HEK293T (cell line): ENCODE measurements around the gene MITF.

Source experiments
- FOXA1 ChIP-seq: fragments of 450-650 bp; IDR thresholded peaks from 2 replicates; pipeline ENCODE4 v1.6.1; 2016; ENCODE audit warnings: mild to moderate bottlenecking
- FOXK2 ChIP-seq: fragments of 450-650 bp; IDR thresholded peaks from 2 replicates; pipeline ENCODE4 v1.6.1; 2016; ENCODE audit warnings: mild to moderate bottlenecking
- FOXM1 ChIP-seq: fragments of 450-650 bp; IDR thresholded peaks from 2 replicates; pipeline ENCODE4 v1.6.1; 2017; ENCODE audit warnings: mild to moderate bottlenecking, borderline replicate concordance
- HDGF ChIP-seq: fragments of 450-650 bp; IDR thresholded peaks from 2 replicates; pipeline ENCODE4 v1.6.1; 2017; ENCODE audit warnings: antibody characterized with exemption, borderline replicate concordance
- LEF1 ChIP-seq: fragments of 450-650 bp; IDR thresholded peaks from 2 replicates; pipeline ENCODE4 v1.6.1; 2017; ENCODE audit warnings: mild to moderate bottlenecking, borderline replicate concordance
- NFRKB ChIP-seq: fragments of 450-650 bp; IDR thresholded peaks from 2 replicates; pipeline ENCODE4 v1.6.1; 2016; ENCODE audit warnings: mild to moderate bottlenecking, moderate library complexity
- PKNOX1 ChIP-seq: fragments of 450-650 bp; IDR thresholded peaks from 2 replicates; pipeline ENCODE4 v1.6.1; 2016
- SP1 ChIP-seq: fragments of 450-650 bp; IDR thresholded peaks from 2 replicates; pipeline ENCODE4 v1.6.1; 2017
- TARDBP ChIP-seq: fragments of 450-650 bp; IDR thresholded peaks from 2 replicates; pipeline ENCODE4 v1.6.1; 2016

GRCh38 chr3:69749461-69749860, 10.2 kb downstream of the MITF start:
- TF ChIP-seq SP1 (no peak), FOXK2 (no peak), FOXA1 (no peak), FOXM1 (no peak), PKNOX1 (no peak), TARDBP (no peak), LEF1 (no peak), HDGF (no peak), NFRKB (no peak)
